GM21576 (cell line): ENCODE measurements around the gene TCEAL4.
"Not testable (repeated sequence)": the region's sequence is repeated elsewhere in the genome, so short reads cannot be mapped to it uniquely, and the experiment has no call there.

ENCODE experiments used
- ATAC-seq: cut with Tn5 transposase; IDR thresholded peaks from one replicate; pipeline ENCODE4 v1.9.1; 2021; ENCODE audit warnings: mild to moderate bottlenecking, moderate library complexity; ENCODE audit not compliant: unreplicated experiment

The TCEAL4 gene

GRCh38 chrX:103586659-103587058 is 1.3 kb downstream of the TCEAL4 start:
- ATAC-seq = no peak

GRCh38 chrX:103592295-103592694 is 7.0 kb downstream of the TCEAL4 start:
- ATAC-seq = not testable (repeated sequence)

- ATAC-seq = not testable (repeated sequence)
Measured at GRCh38 chrX:103595202-103595601, 9.9 kb downstream of the TCEAL4 start.

- peak; percentile 78 for ATAC-seq
Measured at GRCh38 chrX:103607364-103608305, 22.3 kb downstream of the TCEAL4 start, which contains the start of gene TCEAL3. TCEAL3 (plus strand) TSS chrX:103607963; CDS start chrX:103609065, 1,102 bp downstream.

- peak; percentile 11 for ATAC-seq
Measured at GRCh38 chrX:103608306-103608963, 23.1 kb downstream of the TCEAL4 start.

- no peak for ATAC-seq
Measured at GRCh38 chrX:103610282-103610681, 25.0 kb downstream of the TCEAL4 start.

GRCh38 chrX:103613362-103613890 is 28.1 kb downstream of the TCEAL4 start:
- no peak for ATAC-seq

GRCh38 chrX:103614999-103615398 is 29.7 kb downstream of the TCEAL4 start:
- no peak for ATAC-seq

GRCh38 chrX:103615781-103616371 is 30.6 kb downstream of the TCEAL4 start:
- no peak for ATAC-seq

GRCh38 chrX:103616676-103617186 is 31.4 kb downstream of the TCEAL4 start:
- no peak for ATAC-seq

- ATAC-seq = no peak
Measured at GRCh38 chrX:103624111-103624510, 38.8 kb downstream of the TCEAL4 start.

GRCh38 chrX:103626855-103627254 is 41.5 kb downstream of the TCEAL4 start:
- ATAC-seq = no peak

GRCh38 chrX:103628386-103629317 is 43.3 kb downstream of the TCEAL4 start, which contains the start of gene TCEAL1:
TCEAL1 (plus strand) TSS chrX:103628975; CDS start chrX:103629917, 942 bp downstream.
- peak; percentile 54 for ATAC-seq

GRCh38 chrX:103629318-103630170 is 44.2 kb downstream of the TCEAL4 start:
- peak; percentile 41 for ATAC-seq

- ATAC-seq = no peak
Measured at GRCh38 chrX:103630171-103630511, 44.8 kb downstream of the TCEAL4 start.

- ATAC-seq = no peak
Measured at GRCh38 chrX:103631145-103631544, 45.8 kb downstream of the TCEAL4 start.

GRCh38 chrX:103635436-103635835 is 50.1 kb downstream of the TCEAL4 start:
- ATAC-seq = no peak
